IMR-90 (cell line): ENCODE results near the gene PLA2G4B. TPM values are rescaled to one million over a fixed set of nuclear protein-coding genes. Genes with fewer than 3 reads are reported as not detected.

Experiments used
- ATAC-seq: fragments of 200-7000 bp; cut with Tn5 transposase; 2 replicates; pipeline ENCODE4 v1.9.1; 2020; ENCODE audit warnings: low read depth, mild to moderate bottlenecking, moderate library complexity
- BruUV-seq: library from RNA; stranded (reverse); fragments of 400-500 nt; replicated peaks from 2 replicates; lab custom pipeline; 2021; lab: Mats Ljungman, UMichigan
- CTCF ChIA-PET: fragments of 300-600 bp; formaldehyde crosslinking; extraction: SDS; loops from one replicate; lab custom pipeline; 2021; ENCODE audit warnings: antibody characterized with exemption; lab: Yijun Ruan, JAX
- POLR2A ChIA-PET: fragments of 300-600 bp; sonication (Branson Sonifier 250); formaldehyde crosslinking; loops from one replicate; lab custom pipeline; 2022; ENCODE audit warnings: antibody characterized with exemption; ENCODE audit not compliant: unreplicated experiment; lab: Charles Lee
- DNase-seq: peaks from one replicate; pipeline ENCODE4 v3.0.0; 2013
- H2AFZ ChIP-seq: replicated peaks from 2 replicates; pipeline ENCODE3; 2013; ENCODE audit warnings: low read length, mild to moderate bottlenecking; ENCODE audit not compliant: poor library complexity
- H2AK5ac ChIP-seq: 2 replicates; pipeline ENCODE4 v1.6.1; 2013; ENCODE audit warnings: low read depth, low read length, inconsistent platforms
- H2AK9ac ChIP-seq: replicated peaks from 2 replicates; pipeline ENCODE3; 2013; ENCODE audit warnings: mild to moderate bottlenecking, low read depth, low read length, moderate library complexity; ENCODE audit not compliant: poor library complexity
- H2BK120ac ChIP-seq: 2 replicates; pipeline ENCODE4 v1.6.1; 2013; ENCODE audit warnings: low read depth, low read length, inconsistent platforms
- H2BK15ac ChIP-seq: 3 replicates; pipeline ENCODE4 v1.6.1; 2013; ENCODE audit warnings: low read depth, low read length, inconsistent platforms
- H2BK20ac ChIP-seq: 2 replicates; pipeline ENCODE4 v1.6.1; 2013; ENCODE audit warnings: low read depth, mild to moderate bottlenecking, inconsistent platforms, low read length, moderate library complexity
- H2BK5ac ChIP-seq: 2 replicates; pipeline ENCODE4 v1.6.1; 2013; ENCODE audit warnings: mild to moderate bottlenecking, low read depth, low read length, inconsistent platforms; ENCODE audit not compliant: poor library complexity, severe bottlenecking
- H3K14ac ChIP-seq: replicated peaks from 2 replicates; pipeline ENCODE4 v1.6.1; 2013; ENCODE audit warnings: low read depth, low read length, inconsistent platforms
- H3K18ac ChIP-seq: 2 replicates; pipeline ENCODE4 v1.6.1; 2013; ENCODE audit warnings: low read depth, low read length, control low read depth
- H3K23ac ChIP-seq: 2 replicates; pipeline ENCODE4 v1.6.1; 2013; ENCODE audit warnings: low read depth, low read length, inconsistent platforms
- H3K27ac ChIP-seq: 2 replicates; pipeline ENCODE4 v1.5.1; 2013; ENCODE audit warnings: mild to moderate bottlenecking, control low read depth, low read length; ENCODE audit not compliant: insufficient read depth
- H3K27me3 ChIP-seq: 2 replicates; pipeline ENCODE4 v1.6.1; 2013; ENCODE audit warnings: low read length; ENCODE audit not compliant: control insufficient read depth, insufficient read depth
- H3K36me3 ChIP-seq: 2 replicates; pipeline ENCODE4 v1.6.1; 2013; ENCODE audit warnings: low read length, mixed read lengths; ENCODE audit not compliant: control insufficient read depth, insufficient read depth
- H3K4ac ChIP-seq: 2 replicates; pipeline ENCODE4 v1.6.1; 2013; ENCODE audit warnings: low read depth, low read length, inconsistent platforms
- H3K4me1 ChIP-seq: 2 replicates; pipeline ENCODE4 v1.6.1; 2013; ENCODE audit warnings: low read length, mixed read lengths; ENCODE audit not compliant: control insufficient read depth, insufficient read depth
- H3K4me2 ChIP-seq: 2 replicates; pipeline ENCODE4 v1.6.1; 2013; ENCODE audit warnings: low read depth, mild to moderate bottlenecking, control low read depth, low read length, moderate library complexity
- H3K4me3 ChIP-seq: 2 replicates; pipeline ENCODE4 v1.5.1; 2013; ENCODE audit warnings: low read depth, mild to moderate bottlenecking, control low read depth, low read length, moderate library complexity; ENCODE audit not compliant: insufficient read depth
- H3K56ac ChIP-seq: 2 replicates; pipeline ENCODE4 v1.6.1; 2013; ENCODE audit warnings: low read length, inconsistent platforms; ENCODE audit not compliant: insufficient read depth; ENCODE audit errors: extremely low read depth
- H3K79me1 ChIP-seq, 2 experiments: 2 replicates each; pipeline ENCODE4 v1.6.1; 2013; ENCODE audit warnings: low read length in 2 of 2, inconsistent platforms in 1 of 2, low read depth in 1 of 2
- H3K9ac ChIP-seq: 2 replicates; pipeline ENCODE4 v1.6.1; 2013; ENCODE audit warnings: low read depth, low read length, control low read depth
- H3K9me1 ChIP-seq: 2 replicates; pipeline ENCODE4 v1.6.1; 2013; ENCODE audit warnings: low read length, inconsistent platforms; ENCODE audit not compliant: insufficient read depth
- H3K9me3 ChIP-seq: 2 replicates; pipeline ENCODE4 v1.6.1; 2013; ENCODE audit warnings: low read length; ENCODE audit not compliant: control insufficient read depth, insufficient read depth
- H4K20me1 ChIP-seq: 2 replicates; pipeline ENCODE4 v1.6.1; 2013; ENCODE audit warnings: low read length, inconsistent platforms; ENCODE audit not compliant: insufficient read depth
- H4K5ac ChIP-seq: 2 replicates; pipeline ENCODE4 v1.6.1; 2013; ENCODE audit warnings: mild to moderate bottlenecking, low read depth, low read length, control low read depth
- H4K8ac ChIP-seq, 2 experiments: 2 replicates each; pipeline ENCODE4 v1.6.1; 2013; ENCODE audit warnings: low read depth in 2 of 2, low read length in 2 of 2, control low read depth in 1 of 2, inconsistent platforms in 1 of 2
- H4K91ac ChIP-seq: 2 replicates; pipeline ENCODE4 v1.6.1; 2013; ENCODE audit warnings: low read depth, low read length, inconsistent platforms; ENCODE audit not compliant: insufficient read depth
- BHLHE40 ChIP-seq: fragments of 150-350 bp; IDR thresholded peaks from 2 replicates; pipeline ENCODE4 v1.6.1; 2016; ENCODE audit warnings: mild to moderate bottlenecking, low read depth, low read length
- CHD1 ChIP-seq: IDR thresholded peaks from 2 replicates; pipeline ENCODE4 v1.6.1; 2012; ENCODE audit warnings: low read depth, low read length, improper control_type of control experiment
- ELK1 ChIP-seq: fragments of 150-350 bp; IDR thresholded peaks from 2 replicates; pipeline ENCODE4 v1.6.1; 2016; ENCODE audit warnings: low read depth, mild to moderate bottlenecking, low read length, moderate library complexity, borderline replicate concordance
- FOS ChIP-seq: fragments of 150-350 bp; IDR thresholded peaks from 2 replicates; pipeline ENCODE4 v1.6.1; 2016; ENCODE audit warnings: low read depth, low read length
- MAFK ChIP-seq: IDR thresholded peaks from 2 replicates; pipeline ENCODE4 v1.6.1; 2012; ENCODE audit warnings: low read depth, low read length, improper control_type of control experiment
- MAZ ChIP-seq: IDR thresholded peaks from 2 replicates; pipeline ENCODE4 v1.6.1; 2012; ENCODE audit warnings: low read depth, mild to moderate bottlenecking, low read length, improper control_type of control experiment, moderate library complexity, borderline replicate concordance
- NFE2L2 ChIP-seq: fragments of 150-350 bp; IDR thresholded peaks from 2 replicates; pipeline ENCODE4 v1.6.1; 2016; ENCODE audit warnings: low read depth, mild to moderate bottlenecking, low read length
- POLR2A ChIP-seq: IDR thresholded peaks from 2 replicates; pipeline ENCODE4 v1.6.1; 2012; ENCODE audit warnings: mild to moderate bottlenecking, low read depth, low read length
- RAD21 ChIP-seq: IDR thresholded peaks from 2 replicates; pipeline ENCODE4 v1.6.1; 2012; ENCODE audit warnings: low read length, improper control_type of control experiment
- RCOR1 ChIP-seq: IDR thresholded peaks from 2 replicates; pipeline ENCODE4 v1.6.1; 2012; ENCODE audit warnings: mild to moderate bottlenecking, low read length, improper control_type of control experiment; ENCODE audit not compliant: insufficient replicate concordance
- RFX5 ChIP-seq: IDR thresholded peaks from 2 replicates; pipeline ENCODE4 v1.8.0; 2012; ENCODE audit warnings: low read depth, mild to moderate bottlenecking, low read length, moderate library complexity
- SMC3 ChIP-seq: fragments of 150-350 bp; IDR thresholded peaks from 2 replicates; pipeline ENCODE4 v1.6.1; 2016; ENCODE audit warnings: low read depth, mild to moderate bottlenecking, antibody characterized with exemption, low read length, moderate library complexity
- USF2 ChIP-seq: fragments of 150-350 bp; IDR thresholded peaks from 2 replicates; pipeline ENCODE4 v1.6.1; 2017; ENCODE audit warnings: mild to moderate bottlenecking, antibody characterized with exemption, low read length, low read depth
- WGBS, 2 experiments: methylation state at CpG; one replicate each; pipeline versions ENCODE4 v1.1.5 to v1.1.7; 2013; ENCODE audit warnings: missing lambda C conversion rate in 2 of 2; ENCODE audit not compliant: insufficient read length in 1 of 2; ENCODE audit errors: extremely low coverage in 2 of 2; 5-methylcytosine and 5-hydroxymethylcytosine counted together
- dilution Hi-C: fragments of 300-500 bp; cut with HindIII; formaldehyde crosslinking; loops from one replicate; pipeline ENCODE4 v1.14.3; 2018; ENCODE audit warnings: low sequenced_read_pairs; ENCODE audit not compliant: unreplicated experiment
- in situ Hi-C: fragments of 300-500 bp; cut with MboI; formaldehyde crosslinking; loops from 3 replicates; pipeline ENCODE4 v1.14.3; 2019; ENCODE audit warnings: low sequenced_read_pairs, inconsistent platforms, mixed read lengths
- intact Hi-C: fragments of 100-400 bp; cut with micrococcal nuclease; formaldehyde crosslinking; loops from 2 replicates; pipeline ENCODE4 v1.10.0; 2022
- polyA plus RNA-seq, 3 experiments: library from polyadenylated mRNA; depleted of rRNA; stranded (reverse); fragments of >200 nt; gene quantifications; 2 replicates each; pipeline ENCODE4 v1.2.3, GENCODE V29; 2012; ENCODE audit warnings: low replicate concordance in 1 of 3
- total RNA-seq: library from RNA; depleted of rRNA; stranded (reverse); fragments of >200 nt; gene quantifications from 2 replicates; pipeline ENCODE4 v1.2.3, GENCODE V29; 2012

PLA2G4B gene
- total and polyA plus RNA-seq, 2 of the 4 experiments (the other 2 are of a cell fraction): 0.18 to 3.1 TPM

- Histone ChIP-seq H3K9me3 (no peaks in the 10 kb centered on the region), H4K8ac (no peak overlapping the region), H3K9ac (no peak overlapping the region), H3K4me3 (no peak overlapping the region), H3K79me1 (no peaks in the 10 kb centered on the region), H4K20me1 (no peaks in the 10 kb centered on the region), H2BK120ac (no peak overlapping the region), H3K27me3 (peaks cover 4% of the 10 kb centered on the region; the same call in 1 of the 2 replicates), H3K4me1 (peaks cover 6% of the 10 kb centered on the region; the same call in 1 of the 2 replicates), H2BK20ac (no peak overlapping the region), H3K56ac (no peak overlapping the region), H3K27ac (no peak overlapping the region), H4K91ac (no peak overlapping the region), H2AK5ac (no peak overlapping the region), H3K4ac (no peak overlapping the region), H2BK15ac (no peak overlapping the region), H3K36me3 (no peaks in the 10 kb centered on the region), H3K4me2 (no peak overlapping the region), H3K9me1 (peaks cover 8% of the 10 kb centered on the region; the same call in 1 of the 2 replicates), H2AK9ac (no peak overlapping the region), H3K14ac (no peak overlapping the region), H4K5ac (no peak overlapping the region), H3K23ac (no peak overlapping the region), H3K18ac (no peak overlapping the region), H2AFZ (no peak overlapping the region), H2BK5ac (no peak overlapping the region)
- POLR2A ChIA-PET: no interaction called here
- WGBS, 2 experiments: 50% methylated on average over 2 of the region's 3 CpGs; no CpG with 5 or more reads in 1 of the 2 experiments
- TF ChIP-seq BHLHE40: no peak
- TF ChIP-seq MAZ: no peak
- TF ChIP-seq CHD1: no peak
- no peak for TF ChIP-seq ELK1
- no peak for TF ChIP-seq RCOR1
- no peak for TF ChIP-seq NFE2L2
- TF ChIP-seq RFX5: no peak
- no peak for TF ChIP-seq POLR2A
- TF ChIP-seq SMC3: no peak
- TF ChIP-seq RAD21: no peak
- no peak for TF ChIP-seq MAFK
- TF ChIP-seq FOS: no peak
- TF ChIP-seq USF2: no peak
- dilution Hi-C loops (no loop called here), in situ Hi-C loops (no loop called here), intact Hi-C loops (no loop called here)
- DNase-seq (no peak), ATAC-seq (no peak)
- no TSS peak for BruUV-seq
- CTCF ChIA-PET: no interaction called here
Observed at GRCh38 chr15:41891946-41892345, 53.3 kb downstream of the PLA2G4B start.
